HT-29 (cell line): Measurements from ENCODE around the gene RNF167. TPM values are rescaled to one million over a fixed set of nuclear protein-coding genes. Genes with fewer than 3 reads are reported as not detected.

Experiments used
- DNase-seq: peaks from one replicate; pipeline ENCODE4 v3.0.0-alpha.2; 2015; ENCODE audit warnings: low spot score
- total RNA-seq: library from RNA; depleted of rRNA; stranded (reverse); fragments of >200 nt; shearing (Covaris generic); gene quantifications from 2 replicates; pipeline ENCODE4 v1.2.3, GENCODE V29; 2014

The RNF167 gene
- total RNA-seq, 1 experiment from 2014 or later, result 62.9 TPM

GRCh38 chr17:4953451-4953961 is 13.4 kb downstream of the RNF167 start:
- DNase-seq, result no peak

DNA sequence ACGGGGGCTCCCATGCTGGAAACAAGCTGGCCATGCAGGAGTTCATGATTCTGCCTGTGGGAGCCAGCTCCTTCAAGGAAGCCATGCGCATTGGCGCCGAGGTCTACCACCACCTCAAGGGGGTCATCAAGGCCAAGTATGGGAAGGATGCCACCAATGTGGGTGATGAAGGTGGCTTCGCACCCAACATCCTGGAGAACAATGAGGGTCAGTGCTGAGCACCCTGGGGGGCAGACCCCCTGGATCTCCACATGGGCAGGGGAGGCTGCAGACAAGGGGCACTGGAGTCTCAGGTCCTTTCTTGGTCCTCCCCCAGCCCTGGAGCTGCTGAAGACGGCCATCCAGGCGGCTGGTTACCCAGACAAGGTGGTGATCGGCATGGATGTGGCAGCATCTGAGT is 15.0 kb downstream of the RNF167 start:
- no peak for DNase-seq

DNA sequence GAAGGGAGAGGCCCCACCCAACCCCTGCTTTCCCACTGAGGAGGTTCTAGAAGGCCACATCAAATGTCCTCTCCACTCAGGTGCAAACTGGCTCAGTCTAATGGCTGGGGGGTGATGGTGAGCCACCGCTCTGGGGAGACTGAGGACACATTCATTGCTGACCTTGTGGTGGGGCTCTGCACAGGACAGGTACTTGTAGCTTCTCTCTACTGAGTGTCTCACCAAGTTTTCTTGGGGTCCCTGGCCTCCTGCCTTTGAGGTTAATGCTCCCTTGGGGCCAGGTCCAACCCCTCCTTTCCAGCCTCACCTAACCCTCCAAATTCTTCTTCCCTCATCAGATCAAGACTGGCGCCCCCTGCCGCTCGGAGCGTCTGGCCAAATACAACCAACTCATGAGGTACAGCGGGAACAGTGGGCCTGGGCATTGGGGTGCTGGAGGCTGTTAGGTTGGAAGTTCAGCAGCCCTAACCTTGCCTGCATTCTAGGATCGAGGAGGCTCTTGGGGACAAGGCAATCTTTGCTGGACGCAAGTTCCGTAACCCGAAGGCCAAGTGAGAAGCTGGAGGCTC is 16.5 kb downstream of the RNF167 start:
- DNase-seq, result no peak

GRCh38 chr17:4958102-4958501 is 18.0 kb downstream of the RNF167 start:
- no peak for DNase-seq

DNA sequence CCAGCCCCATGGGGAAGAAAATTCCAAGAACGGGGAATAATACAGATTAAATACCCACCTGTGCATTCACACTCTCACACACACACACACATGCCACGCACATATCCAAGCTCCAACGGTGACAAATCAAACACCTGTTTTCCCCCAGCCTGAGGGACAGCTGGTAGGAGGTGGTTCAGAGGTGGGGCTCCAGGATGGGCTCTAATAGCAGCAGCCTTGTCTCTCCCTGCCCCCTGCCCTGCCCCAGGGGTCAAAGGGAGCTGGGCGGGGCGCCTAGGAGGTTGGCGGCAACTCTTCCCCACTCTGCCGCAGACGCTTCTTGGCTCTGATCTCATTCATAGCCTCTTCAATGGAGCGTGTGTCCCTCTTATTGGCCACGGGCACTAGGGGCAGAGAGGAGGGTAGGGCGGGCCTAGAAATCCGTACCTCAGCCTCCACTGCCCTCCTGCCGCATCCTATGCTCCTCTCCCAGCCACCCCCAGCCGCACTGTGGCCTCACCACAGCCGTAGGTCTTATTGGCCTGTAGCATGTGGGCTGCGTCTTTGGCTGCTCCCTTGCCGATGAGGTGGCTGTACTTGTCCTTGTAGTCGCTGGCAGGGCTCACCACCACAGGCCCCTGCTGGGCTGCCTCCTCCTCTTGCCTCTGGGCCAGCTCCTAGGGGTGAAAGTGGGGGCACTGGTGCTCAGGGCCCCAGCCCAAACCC is 19.3 kb downstream of the RNF167 start:
- no peak for DNase-seq

GRCh38 chr17:4960279-4960922 is 20.3 kb downstream of the RNF167 start:
- DNase-seq, result no peak

GRCh38 chr17:4965311-4965986 is 25.4 kb downstream of the RNF167 start:
- DNase-seq, result no peak

GRCh38 chr17:4966844-4967538 is 26.9 kb downstream of the RNF167 start:
- peak; percentile 96 for DNase-seq

- DNase-seq, result peak; percentile 93
Observed at GRCh38 chr17:4967539-4968485, 27.7 kb downstream of the RNF167 start, which contains the start of gene SPAG7. Gene SPAG7 (minus strand): TSS chr17:4967817. CDS start chr17:4967804, 13 bp downstream.

GRCh38 chr17:4968486-4969046 is 28.5 kb downstream of the RNF167 start:
- DNase-seq, result peak; percentile 4

DNA sequence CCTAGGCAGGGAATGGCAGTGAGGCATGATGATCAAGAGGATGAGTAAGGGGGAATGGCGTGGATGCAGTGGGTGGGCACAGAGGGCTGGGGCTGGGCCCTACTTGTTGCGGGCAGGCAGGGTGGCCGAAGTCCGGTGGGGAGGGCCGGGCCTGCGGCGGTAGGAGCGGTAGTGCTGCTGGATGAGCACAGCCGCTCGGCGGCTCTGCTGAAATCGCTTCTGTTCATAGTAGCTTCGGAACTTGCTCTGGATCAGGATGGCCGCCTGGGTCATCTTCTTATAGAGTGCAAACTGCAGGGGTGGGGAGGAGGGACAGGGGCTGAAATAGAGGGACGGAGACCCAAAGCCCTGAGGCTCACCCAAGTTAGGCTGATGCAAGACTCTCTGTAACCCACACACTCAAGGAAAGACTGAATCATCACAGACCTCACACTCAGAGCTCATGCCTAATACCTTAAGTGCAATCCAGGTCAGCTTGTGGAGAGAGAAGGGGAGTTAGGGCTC is 29.0 kb downstream of the RNF167 start:
- no peak for DNase-seq

DNA sequence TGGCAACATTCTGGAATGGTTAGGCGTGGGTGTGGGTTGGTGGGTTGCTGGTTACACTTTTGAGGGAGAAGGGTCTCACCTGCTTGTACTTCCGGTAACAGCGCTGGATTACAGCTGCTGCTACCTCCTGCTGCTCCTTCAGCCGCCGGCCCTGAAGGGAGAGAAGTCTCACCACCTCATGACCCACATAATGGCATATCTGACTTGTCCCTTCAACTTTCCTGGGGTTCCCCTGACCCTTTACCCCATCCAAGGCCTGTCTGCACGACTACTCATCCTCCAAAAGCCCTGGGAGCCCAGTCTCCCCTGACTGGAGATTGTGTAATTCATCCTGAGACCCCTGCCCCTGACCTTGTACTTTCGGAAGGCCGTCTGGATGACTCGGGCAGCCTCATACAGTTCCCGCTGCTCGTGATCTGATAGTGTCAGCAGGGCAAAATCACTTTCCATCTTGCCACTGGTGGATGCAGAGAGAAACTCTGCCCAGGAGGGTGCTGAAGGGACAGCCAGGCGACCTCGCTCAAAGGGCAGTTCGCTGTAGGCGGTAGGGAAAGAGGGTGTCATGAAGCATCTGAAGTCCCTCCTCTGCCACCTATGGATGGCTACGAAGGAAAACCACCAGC is 29.6 kb downstream of the RNF167 start:
- no peak for DNase-seq

GRCh38 chr17:4970273-4970672 is 30.2 kb downstream of the RNF167 start:
- DNase-seq, result no peak

DNA sequence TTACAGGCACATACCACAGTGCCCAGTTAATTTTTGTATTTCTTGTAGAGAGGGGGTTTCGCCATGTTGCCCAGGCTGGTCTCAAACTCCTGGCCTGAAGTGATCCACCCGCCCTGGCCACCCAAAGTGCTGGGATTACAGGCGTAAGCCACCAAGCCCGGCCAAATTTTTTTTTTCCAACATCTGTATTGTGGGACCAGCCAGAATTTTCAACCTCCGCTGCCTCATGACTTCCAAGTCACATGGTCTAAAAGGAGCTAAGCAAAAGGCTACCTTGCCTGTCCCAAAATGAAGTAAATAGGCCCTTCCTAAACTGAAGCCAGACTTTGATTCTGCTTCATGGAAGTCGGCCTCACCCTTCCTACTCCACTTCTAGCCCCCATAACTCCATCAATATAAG is 31.8 kb downstream of the RNF167 start:
- no peak for DNase-seq

DNA sequence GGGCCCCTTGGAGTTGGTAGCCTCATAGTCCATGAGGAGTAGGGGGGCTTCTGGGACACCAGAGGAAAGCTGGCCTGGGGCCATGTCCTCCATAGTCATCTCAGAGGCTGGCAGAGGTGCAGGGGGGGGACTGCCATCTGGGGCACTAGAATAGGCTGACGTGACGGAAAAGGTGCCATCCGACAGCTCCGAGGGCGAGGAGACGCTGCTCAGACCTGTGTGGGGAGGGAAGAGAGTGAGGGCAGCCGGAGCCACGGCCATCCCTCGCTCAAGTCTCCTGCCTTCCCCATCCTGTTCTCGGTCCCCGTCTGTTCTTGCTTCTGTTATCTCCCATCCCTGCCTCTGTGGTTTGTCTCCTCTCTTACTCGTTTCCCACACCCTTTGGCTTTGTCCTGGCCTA is 32.3 kb downstream of the RNF167 start:
- no peak for DNase-seq

- DNase-seq, result no peak
Observed at GRCh38 chr17:4972752-4973151, 32.7 kb downstream of the RNF167 start.

- no peak for DNase-seq
Observed at GRCh38 chr17:4973256-4974114, 33.4 kb downstream of the RNF167 start.

- DNase-seq, result no peak
Observed at GRCh38 chr17:4974115-4974670, 34.1 kb downstream of the RNF167 start.
